Endodermal cell (in vitro differentiated cells): ENCODE measurements around the gene CORO2B. TPM values are rescaled to one million over a fixed set of nuclear protein-coding genes. Genes with fewer than 3 reads are reported as not detected.

Experiments used
- DNase-seq: peaks from one replicate; pipeline ENCODE4 v3.0.0-alpha.2; 2017
- H3K27ac ChIP-seq: 2 replicates; pipeline ENCODE4 v1.5.1; 2013; ENCODE audit warnings: mild to moderate bottlenecking, low read depth, low read length, moderate library complexity
- H3K27me3 ChIP-seq: 2 replicates; pipeline ENCODE4 v1.6.1; 2013; ENCODE audit warnings: mild to moderate bottlenecking, low read length, moderate library complexity; ENCODE audit not compliant: insufficient read depth, control insufficient read depth, poor library complexity, severe bottlenecking
- H3K36me3 ChIP-seq: 2 replicates; pipeline ENCODE4 v1.7.0; 2013; ENCODE audit warnings: mild to moderate bottlenecking, low read length, moderate library complexity; ENCODE audit not compliant: control insufficient read depth, insufficient read depth
- H3K4me1 ChIP-seq: one replicate; pipeline ENCODE4 v1.7.0; 2013; ENCODE audit warnings: low read length; ENCODE audit not compliant: control insufficient read depth, insufficient read depth
- H3K4me3 ChIP-seq: 2 replicates; pipeline ENCODE4 v1.5.1; 2013; ENCODE audit warnings: mild to moderate bottlenecking, low read length, moderate library complexity
- H3K9ac ChIP-seq: 2 replicates; pipeline ENCODE4 v1.6.1; 2013; ENCODE audit warnings: mild to moderate bottlenecking, low read length, moderate library complexity; ENCODE audit not compliant: poor library complexity, severe bottlenecking; ENCODE audit errors: extremely low read depth
- H3K9me3 ChIP-seq: 2 replicates; pipeline ENCODE4 v1.6.1; 2013; ENCODE audit warnings: mild to moderate bottlenecking, low read length, moderate library complexity; ENCODE audit not compliant: control insufficient read depth
- H3K27ac Mint-ChIP-seq: 2 replicates; pipeline ENCODE4 v1.8.0; 2020; ENCODE audit warnings: mixed read lengths
- H3K27me3 Mint-ChIP-seq: 2 replicates; pipeline ENCODE4 v1.8.0; 2021; ENCODE audit warnings: mild to moderate bottlenecking, mixed read lengths; ENCODE audit not compliant: insufficient read depth
- H3K36me3 Mint-ChIP-seq: 2 replicates; pipeline ENCODE4 v1.8.0; 2020; ENCODE audit warnings: low read depth, mixed read lengths
- H3K4me1 Mint-ChIP-seq: 2 replicates; pipeline ENCODE4 v1.8.0; 2020; ENCODE audit warnings: mixed read lengths
- H3K4me3 Mint-ChIP-seq: 2 replicates; pipeline ENCODE4 v1.8.0; 2020; ENCODE audit warnings: mild to moderate bottlenecking, moderate library complexity, mixed read lengths
- H3K9me3 Mint-ChIP-seq: 2 replicates; pipeline ENCODE4 v1.8.0; 2020; ENCODE audit warnings: mild to moderate bottlenecking, mixed read lengths
- CTCF ChIP-seq: fragments of 200-600 bp; sonication (generic); conservative IDR thresholded peaks from 2 replicates; pipeline ENCODE4 v1.5.0; 2021; ENCODE audit warnings: antibody characterized with exemption, mild to moderate bottlenecking
- WGBS, 2 experiments: methylation state at CpG; one replicate each; pipeline versions ENCODE4 v1.1.5 to v1.1.7; 2013; ENCODE audit warnings: missing lambda C conversion rate in 2 of 2, mixed read lengths in 1 of 2; ENCODE audit not compliant: insufficient coverage in 1 of 2, insufficient read length in 1 of 2; 5-methylcytosine and 5-hydroxymethylcytosine counted together
- long read RNA-seq, 4 experiments: library from polyadenylated mRNA in 2 of 4; library from RNA in 1 of 4; library from capped mRNA in 1 of 4; stranded (forward) in 3 of 4; unstranded in 1 of 4; transcript quantifications; one replicate each; pipeline ENCODE4 v2.0.0, GENCODE V29; 2020 to 2021; ENCODE audit warnings: inconsistent platforms in 1 of 4
- polyA plus RNA-seq, 2 experiments: library from polyadenylated mRNA; stranded (reverse); fragments of 50-300 nt; gene quantifications; one replicate each; pipeline ENCODE4 v1.2.3, GENCODE V29; 2013
- total RNA-seq, 2 donors: library from RNA; stranded (reverse); fragmentation: NEBNext Ultra II Directional in 1 of 2; extraction: Animal tissue kit (Norgen Biotek cat#: 25700) in 1 of 2; gene quantifications; 2 replicates in 1 of 2; 3 replicates in 1 of 2; pipeline ENCODE4 v1.2.1, GENCODE V29; 2021

The CORO2B gene
- 1 to 10 TPM; 1.1 to 1.2 TPM for total RNA-seq
- 13.0 TPM for polyA plus RNA-seq (2013, experiment 1 of 2)
- 12.1 TPM for polyA plus RNA-seq (2013, experiment 2 of 2)
- long read RNA-seq, experiment 1 = 0 reads
- long read RNA-seq, experiment 2, partial matches to known transcripts = 0 of 2 reads
- long read RNA-seq, experiment 2, other reads (novel, unspliced or antisense) = 0 of 2 reads
- long read RNA-seq, experiment 3, partial matches to known transcripts = 1 of 2 reads
- long read RNA-seq, experiment 3, other reads (novel, unspliced or antisense) = 1 of 2 reads
- long read RNA-seq, experiment 4 = 0 reads

GRCh38 chr15:68578980-68579935, at the start of gene CORO2B:
Gene CORO2B, plus strand, starts transcription at chr15:68578993. Its CDS starts 270 bp downstream, at chr15:68579263.
- no peak within 1 kb of the TSS for H3K27ac Mint-ChIP-seq
- DNase-seq = peak; percentile 88
- H3K9me3 ChIP-seq = no peaks in the 10 kb centered on the region
- peaks cover 10% of the 10 kb centered on the region for H3K4me1 ChIP-seq
- no peaks in the 10 kb centered on the region for H3K36me3 Mint-ChIP-seq
- no peak for TF ChIP-seq CTCF
- no peaks in the 10 kb centered on the region for H3K36me3 ChIP-seq
- H3K27me3 ChIP-seq = peaks cover 42% of the 10 kb centered on the region
- H3K9me3 Mint-ChIP-seq = no peaks in the 10 kb centered on the region
- H3K4me3 Mint-ChIP-seq = peak within 1 kb of the TSS; percentile 56
- WGBS, 2 experiments = 3 to 8% methylated on average over 7 to 91 of the region's 95 CpGs
- H3K4me3 ChIP-seq = peak within 1 kb of the TSS; percentile 76
- H3K27ac ChIP-seq = peak within 1 kb of the TSS; percentile 75
- no peak within 1 kb of the TSS for H3K9ac ChIP-seq
- peaks cover 21% of the 10 kb centered on the region for H3K4me1 Mint-ChIP-seq
- peaks cover 59% of the 10 kb centered on the region for H3K27me3 Mint-ChIP-seq

GRCh38 chr15:68531387-68532179, 47.2 kb upstream of the CORO2B start:
- WGBS, 2 experiments = 94% methylated on average over 2 of the region's 2 CpGs; no CpG with 5 or more reads in 1 of the 2 experiments

More at GRCh38 chr15:68531387-68532179, 47.2 kb upstream of the CORO2B start:
- Mint-ChIP-seq H3K4me1 (peaks cover 10% of the 10 kb centered on the region), H3K4me3 (no peak overlapping the region), H3K36me3 (no peaks in the 10 kb centered on the region), H3K27me3 (no peaks in the 10 kb centered on the region), H3K27ac (no peak overlapping the region), H3K9me3 (peaks cover 20% of the 10 kb centered on the region)
- no peaks in the 10 kb centered on the region for H3K4me1 ChIP-seq
- TF ChIP-seq CTCF = no peak
- no peak for DNase-seq
- H3K9me3 ChIP-seq = peaks cover 25% of the 10 kb centered on the region
- H3K36me3 ChIP-seq = no peaks in the 10 kb centered on the region
- no peak overlapping the region for H3K27ac ChIP-seq
- no peak overlapping the region for H3K4me3 ChIP-seq
- H3K27me3 ChIP-seq = no peaks in the 10 kb centered on the region
- no peak overlapping the region for H3K9ac ChIP-seq
